ENCODE measurements around the gene KIF26B. TPM values are rescaled to one million over a fixed set of nuclear protein-coding genes. Genes with fewer than 3 reads are reported as not detected.

The KIF26B gene
- total RNA-seq, 1 experiment from 2014 or later = 1.2 TPM

DNA sequence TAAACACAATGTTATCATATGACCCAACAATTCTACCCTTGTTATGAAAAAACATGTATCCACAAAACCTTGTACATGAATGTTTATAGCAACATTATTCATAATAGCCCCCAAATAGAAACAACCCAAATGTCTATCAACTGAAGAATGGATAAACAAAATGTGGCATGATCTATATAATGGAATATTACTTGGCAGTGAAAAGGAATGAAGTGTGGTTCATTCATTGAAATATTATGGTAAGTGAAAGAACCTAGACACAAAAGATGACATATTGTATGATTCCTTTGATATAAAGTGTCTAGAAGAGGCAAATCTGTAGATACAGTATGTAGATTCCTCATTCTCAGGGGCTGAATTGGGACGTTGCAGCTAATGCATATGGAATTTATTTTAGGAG lies 151.2 kb downstream of the KIF26B start (continued):
- TF ChIP-seq, protein P1, sequence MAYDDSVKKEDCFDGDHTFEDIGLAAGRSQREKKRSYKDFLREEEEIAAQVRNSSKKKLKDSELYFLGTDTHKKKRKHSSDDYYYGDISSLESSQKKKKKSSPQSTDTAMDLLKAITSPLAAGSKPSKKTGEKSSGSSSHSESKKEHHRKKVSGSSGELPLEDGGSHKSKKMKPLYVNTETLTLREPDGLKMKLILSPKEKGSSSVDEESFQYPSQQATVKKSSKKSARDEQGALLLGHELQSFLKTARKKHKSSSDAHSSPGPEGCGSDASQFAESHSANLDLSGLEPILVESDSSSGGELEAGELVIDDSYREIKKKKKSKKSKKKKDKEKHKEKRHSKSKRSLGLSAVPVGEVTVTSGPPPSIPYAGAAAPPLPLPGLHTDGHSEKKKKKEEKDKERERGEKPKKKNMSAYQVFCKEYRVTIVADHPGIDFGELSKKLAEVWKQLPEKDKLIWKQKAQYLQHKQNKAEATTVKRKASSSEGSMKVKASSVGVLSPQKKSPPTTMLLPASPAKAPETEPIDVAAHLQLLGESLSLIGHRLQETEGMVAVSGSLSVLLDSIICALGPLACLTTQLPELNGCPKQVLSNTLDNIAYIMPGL (CRISPR knock-in tag; IDR thresholded peaks at IDR 0.05) = no peak
- TF ChIP-seq, protein P2, sequence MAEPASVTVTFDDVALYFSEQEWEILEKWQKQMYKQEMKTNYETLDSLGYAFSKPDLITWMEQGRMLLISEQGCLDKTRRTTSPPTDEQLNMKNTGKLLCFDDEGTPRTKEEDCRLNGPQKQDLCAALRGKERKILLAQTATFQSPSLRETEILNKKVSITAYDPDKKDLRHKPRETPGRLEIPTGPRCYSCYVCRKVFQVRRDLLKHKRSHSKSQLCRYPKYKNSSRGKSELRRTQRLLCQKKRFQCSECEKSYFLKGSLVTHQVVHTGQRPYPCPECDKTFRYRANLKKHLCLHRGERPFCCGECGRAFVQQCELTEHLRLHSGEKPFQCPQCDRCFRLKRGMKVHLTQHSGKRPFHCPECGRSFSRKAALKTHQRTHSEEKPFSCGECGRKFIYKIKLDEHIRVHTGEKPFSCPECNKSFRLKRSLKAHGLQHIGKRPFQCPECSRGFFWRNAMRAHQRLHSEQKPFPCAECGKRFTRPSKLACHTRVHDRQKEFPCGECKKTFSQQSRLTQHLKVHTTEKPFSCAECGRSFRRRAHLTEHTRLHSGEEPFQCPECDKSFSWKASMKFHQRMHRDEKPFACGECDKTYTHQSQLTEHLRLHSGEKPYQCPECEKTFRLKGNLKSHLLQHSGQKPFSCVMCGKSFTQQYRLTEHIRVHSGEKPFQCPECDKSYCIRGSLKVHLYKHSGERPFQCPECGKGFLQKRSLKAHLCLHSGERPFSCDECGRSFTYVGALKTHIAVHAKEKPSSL (CRISPR knock-in tag; conservative IDR thresholded peaks at IDR 0.05) = no peak
- TF ChIP-seq, protein P3, sequence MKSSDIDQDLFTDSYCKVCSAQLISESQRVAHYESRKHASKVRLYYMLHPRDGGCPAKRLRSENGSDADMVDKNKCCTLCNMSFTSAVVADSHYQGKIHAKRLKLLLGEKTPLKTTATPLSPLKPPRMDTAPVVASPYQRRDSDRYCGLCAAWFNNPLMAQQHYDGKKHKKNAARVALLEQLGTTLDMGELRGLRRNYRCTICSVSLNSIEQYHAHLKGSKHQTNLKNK (CRISPR knock-in tag; IDR thresholded peaks at IDR 0.05) = no peak
- TF ChIP-seq, protein P4, sequence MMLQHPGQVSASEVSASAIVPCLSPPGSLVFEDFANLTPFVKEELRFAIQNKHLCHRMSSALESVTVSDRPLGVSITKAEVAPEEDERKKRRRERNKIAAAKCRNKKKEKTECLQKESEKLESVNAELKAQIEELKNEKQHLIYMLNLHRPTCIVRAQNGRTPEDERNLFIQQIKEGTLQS (CRISPR knock-in tag; conservative IDR thresholded peaks at IDR 0.05) = no peak
- no peak for TF ChIP-seq SP1 (CRISPR knock-in tag; conservative IDR thresholded peaks at IDR 0.05)
- no peak for TF ChIP-seq MXD4 (CRISPR knock-in tag; IDR thresholded peaks at IDR 0.05; ENCODE audit: borderline replicate concordance)

DNA sequence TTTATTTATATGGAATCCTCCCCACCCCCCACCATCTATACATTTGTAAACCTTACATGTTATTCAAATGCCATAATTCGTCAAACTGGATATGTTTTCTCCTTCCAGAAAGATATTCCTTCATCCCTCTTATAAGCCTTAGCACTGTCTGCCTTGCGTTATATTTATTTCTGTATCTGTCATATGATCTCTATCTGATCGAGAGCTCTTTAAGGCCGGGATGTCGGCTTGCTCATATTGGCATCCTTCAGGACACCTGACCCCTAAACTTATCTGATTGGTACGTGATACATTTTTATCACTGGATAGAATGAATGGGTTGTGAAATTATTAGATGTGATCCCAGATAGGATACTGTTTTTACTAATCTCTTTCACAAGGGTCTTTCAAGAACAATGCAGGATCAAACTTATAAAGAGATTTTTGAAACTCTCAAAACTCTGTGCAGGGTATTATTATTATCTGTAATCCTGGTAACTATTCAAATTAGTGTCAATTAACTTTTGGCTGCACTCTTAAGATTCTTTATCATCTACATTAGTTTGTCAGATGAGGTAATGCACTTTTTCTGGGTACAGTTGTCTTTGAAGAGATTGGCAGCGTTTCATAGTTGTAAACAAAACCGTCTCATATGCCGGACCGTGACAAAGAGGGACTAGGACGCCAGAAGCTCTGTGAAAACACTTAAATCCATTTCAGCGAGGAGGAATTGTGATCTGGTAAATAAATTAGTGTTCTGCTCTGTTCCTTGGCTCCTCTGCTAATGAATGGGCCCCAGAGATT lies 152.0 kb downstream of the KIF26B start:
- H3K4me1 Mint-ChIP-seq = peaks cover 13% of the 10 kb centered on the region
- no peak overlapping the region for H3K4me3 Mint-ChIP-seq
- peaks cover 2% of the 10 kb centered on the region; the same call in 1 of the 2 replicates for H3K27me3 Mint-ChIP-seq (ENCODE audit: low read depth)
- peaks cover 14% of the 10 kb centered on the region for H3K9me3 Mint-ChIP-seq
- CTCF ChIA-PET = no interaction called here
- POLR2A ChIA-PET = no interaction called here
- TF ChIP-seq MXD4 (CRISPR knock-in tag; IDR thresholded peaks at IDR 0.05; ENCODE audit: borderline replicate concordance) (no peak), NR2C2 (CRISPR knock-in tag; IDR thresholded peaks at IDR 0.05) (no peak), ZNF121 (CRISPR knock-in tag; IDR thresholded peaks at IDR 0.05) (no peak), ATF1 (CRISPR knock-in tag; IDR thresholded peaks at IDR 0.05) (no peak), PRRX2 (CRISPR knock-in tag; IDR thresholded peaks at IDR 0.05) (no peak), ZNF423 (CRISPR knock-in tag; IDR thresholded peaks at IDR 0.05) (no peak), MYBL2 (CRISPR knock-in tag; IDR thresholded peaks at IDR 0.05) (no peak), GTF2I (CRISPR knock-in tag; conservative IDR thresholded peaks at IDR 0.05) (no peak)
- TF ChIP-seq, protein P5, sequence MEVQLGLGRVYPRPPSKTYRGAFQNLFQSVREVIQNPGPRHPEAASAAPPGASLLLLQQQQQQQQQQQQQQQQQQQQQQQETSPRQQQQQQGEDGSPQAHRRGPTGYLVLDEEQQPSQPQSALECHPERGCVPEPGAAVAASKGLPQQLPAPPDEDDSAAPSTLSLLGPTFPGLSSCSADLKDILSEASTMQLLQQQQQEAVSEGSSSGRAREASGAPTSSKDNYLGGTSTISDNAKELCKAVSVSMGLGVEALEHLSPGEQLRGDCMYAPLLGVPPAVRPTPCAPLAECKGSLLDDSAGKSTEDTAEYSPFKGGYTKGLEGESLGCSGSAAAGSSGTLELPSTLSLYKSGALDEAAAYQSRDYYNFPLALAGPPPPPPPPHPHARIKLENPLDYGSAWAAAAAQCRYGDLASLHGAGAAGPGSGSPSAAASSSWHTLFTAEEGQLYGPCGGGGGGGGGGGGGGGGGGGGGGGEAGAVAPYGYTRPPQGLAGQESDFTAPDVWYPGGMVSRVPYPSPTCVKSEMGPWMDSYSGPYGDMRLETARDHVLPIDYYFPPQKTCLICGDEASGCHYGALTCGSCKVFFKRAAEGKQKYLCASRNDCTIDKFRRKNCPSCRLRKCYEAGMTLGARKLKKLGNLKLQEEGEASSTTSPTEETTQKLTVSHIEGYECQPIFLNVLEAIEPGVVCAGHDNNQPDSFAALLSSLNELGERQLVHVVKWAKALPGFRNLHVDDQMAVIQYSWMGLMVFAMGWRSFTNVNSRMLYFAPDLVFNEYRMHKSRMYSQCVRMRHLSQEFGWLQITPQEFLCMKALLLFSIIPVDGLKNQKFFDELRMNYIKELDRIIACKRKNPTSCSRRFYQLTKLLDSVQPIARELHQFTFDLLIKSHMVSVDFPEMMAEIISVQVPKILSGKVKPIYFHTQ (CRISPR knock-in tag; IDR thresholded peaks at IDR 0.05) = no peak
- TF ChIP-seq, protein P6, sequence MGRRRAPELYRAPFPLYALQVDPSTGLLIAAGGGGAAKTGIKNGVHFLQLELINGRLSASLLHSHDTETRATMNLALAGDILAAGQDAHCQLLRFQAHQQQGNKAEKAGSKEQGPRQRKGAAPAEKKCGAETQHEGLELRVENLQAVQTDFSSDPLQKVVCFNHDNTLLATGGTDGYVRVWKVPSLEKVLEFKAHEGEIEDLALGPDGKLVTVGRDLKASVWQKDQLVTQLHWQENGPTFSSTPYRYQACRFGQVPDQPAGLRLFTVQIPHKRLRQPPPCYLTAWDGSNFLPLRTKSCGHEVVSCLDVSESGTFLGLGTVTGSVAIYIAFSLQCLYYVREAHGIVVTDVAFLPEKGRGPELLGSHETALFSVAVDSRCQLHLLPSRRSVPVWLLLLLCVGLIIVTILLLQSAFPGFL (CRISPR knock-in tag; IDR thresholded peaks at IDR 0.05; ENCODE audit: borderline replicate concordance) = no peak
- TF ChIP-seq, protein P7, sequence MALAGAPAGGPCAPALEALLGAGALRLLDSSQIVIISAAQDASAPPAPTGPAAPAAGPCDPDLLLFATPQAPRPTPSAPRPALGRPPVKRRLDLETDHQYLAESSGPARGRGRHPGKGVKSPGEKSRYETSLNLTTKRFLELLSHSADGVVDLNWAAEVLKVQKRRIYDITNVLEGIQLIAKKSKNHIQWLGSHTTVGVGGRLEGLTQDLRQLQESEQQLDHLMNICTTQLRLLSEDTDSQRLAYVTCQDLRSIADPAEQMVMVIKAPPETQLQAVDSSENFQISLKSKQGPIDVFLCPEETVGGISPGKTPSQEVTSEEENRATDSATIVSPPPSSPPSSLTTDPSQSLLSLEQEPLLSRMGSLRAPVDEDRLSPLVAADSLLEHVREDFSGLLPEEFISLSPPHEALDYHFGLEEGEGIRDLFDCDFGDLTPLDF (CRISPR knock-in tag; IDR thresholded peaks at IDR 0.05) = no peak
- TF ChIP-seq, protein P8, sequence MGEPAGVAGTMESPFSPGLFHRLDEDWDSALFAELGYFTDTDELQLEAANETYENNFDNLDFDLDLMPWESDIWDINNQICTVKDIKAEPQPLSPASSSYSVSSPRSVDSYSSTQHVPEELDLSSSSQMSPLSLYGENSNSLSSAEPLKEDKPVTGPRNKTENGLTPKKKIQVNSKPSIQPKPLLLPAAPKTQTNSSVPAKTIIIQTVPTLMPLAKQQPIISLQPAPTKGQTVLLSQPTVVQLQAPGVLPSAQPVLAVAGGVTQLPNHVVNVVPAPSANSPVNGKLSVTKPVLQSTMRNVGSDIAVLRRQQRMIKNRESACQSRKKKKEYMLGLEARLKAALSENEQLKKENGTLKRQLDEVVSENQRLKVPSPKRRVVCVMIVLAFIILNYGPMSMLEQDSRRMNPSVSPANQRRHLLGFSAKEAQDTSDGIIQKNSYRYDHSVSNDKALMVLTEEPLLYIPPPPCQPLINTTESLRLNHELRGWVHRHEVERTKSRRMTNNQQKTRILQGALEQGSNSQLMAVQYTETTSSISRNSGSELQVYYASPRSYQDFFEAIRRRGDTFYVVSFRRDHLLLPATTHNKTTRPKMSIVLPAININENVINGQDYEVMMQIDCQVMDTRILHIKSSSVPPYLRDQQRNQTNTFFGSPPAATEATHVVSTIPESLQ (CRISPR knock-in tag; IDR thresholded peaks at IDR 0.05) = no peak
- TF ChIP-seq, protein P4 (CRISPR knock-in tag; conservative IDR thresholded peaks at IDR 0.05) = no peak
- TF ChIP-seq, protein P9, sequence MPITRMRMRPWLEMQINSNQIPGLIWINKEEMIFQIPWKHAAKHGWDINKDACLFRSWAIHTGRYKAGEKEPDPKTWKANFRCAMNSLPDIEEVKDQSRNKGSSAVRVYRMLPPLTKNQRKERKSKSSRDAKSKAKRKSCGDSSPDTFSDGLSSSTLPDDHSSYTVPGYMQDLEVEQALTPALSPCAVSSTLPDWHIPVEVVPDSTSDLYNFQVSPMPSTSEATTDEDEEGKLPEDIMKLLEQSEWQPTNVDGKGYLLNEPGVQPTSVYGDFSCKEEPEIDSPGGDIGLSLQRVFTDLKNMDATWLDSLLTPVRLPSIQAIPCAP (CRISPR knock-in tag; IDR thresholded peaks at IDR 0.05) = no peak
- ATAC-seq = no peak
- H3K36me3 Mint-ChIP-seq = no peaks in the 10 kb centered on the region
- no peak overlapping the region for H3K27ac Mint-ChIP-seq
- DNase-seq (ENCODE audit: low spot score) = no peak
